GM19023 (cell line): ENCODE results near the gene GRIK5.
"Not testable (repeated sequence)": the region's sequence is repeated elsewhere in the genome, so short reads cannot be mapped to it uniquely, and the experiment has no call there.

Source experiments
- ATAC-seq: cut with Tn5 transposase; IDR thresholded peaks from one replicate; pipeline ENCODE4 v1.9.1; 2021; ENCODE audit warnings: mild to moderate bottlenecking, moderate library complexity; ENCODE audit not compliant: unreplicated experiment

GRIK5 gene

GRCh38 chr19:41991925-41992569 lies 78.0 kb downstream of the GRIK5 start:
- ATAC-seq, result not testable (repeated sequence)

- no peak for ATAC-seq
These were observed 79.0 kb downstream of the GRIK5 start for GRCh38 chr19:41991025-41991424.

- no peak for ATAC-seq
These were observed 79.4 kb downstream of the GRIK5 start for GRCh38 chr19:41990615-41991014.

- no peak for ATAC-seq
These were observed 80.0 kb downstream of the GRIK5 start for GRCh38 chr19:41990028-41990427.

DNA sequence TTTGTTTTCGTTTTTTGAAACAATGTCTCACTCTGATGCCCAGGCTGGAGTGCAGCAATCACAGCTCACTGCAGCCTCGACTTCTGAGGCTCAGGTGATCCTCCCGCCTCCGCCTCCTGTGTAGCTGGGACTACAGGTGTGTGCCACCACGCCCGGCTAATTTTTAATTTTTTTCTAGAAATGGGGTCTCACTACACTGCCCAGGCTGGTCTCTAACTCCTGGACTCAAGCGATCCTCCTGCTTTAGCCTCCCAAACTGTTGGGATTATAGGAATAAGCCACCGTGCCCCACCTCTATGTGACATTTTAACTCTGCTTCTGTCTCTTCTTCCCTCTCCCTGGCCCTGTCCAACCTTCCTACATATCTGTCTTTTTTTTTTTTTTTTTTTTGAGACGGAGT lies 81.1 kb downstream of the GRIK5 start:
- no peak for ATAC-seq

DNA sequence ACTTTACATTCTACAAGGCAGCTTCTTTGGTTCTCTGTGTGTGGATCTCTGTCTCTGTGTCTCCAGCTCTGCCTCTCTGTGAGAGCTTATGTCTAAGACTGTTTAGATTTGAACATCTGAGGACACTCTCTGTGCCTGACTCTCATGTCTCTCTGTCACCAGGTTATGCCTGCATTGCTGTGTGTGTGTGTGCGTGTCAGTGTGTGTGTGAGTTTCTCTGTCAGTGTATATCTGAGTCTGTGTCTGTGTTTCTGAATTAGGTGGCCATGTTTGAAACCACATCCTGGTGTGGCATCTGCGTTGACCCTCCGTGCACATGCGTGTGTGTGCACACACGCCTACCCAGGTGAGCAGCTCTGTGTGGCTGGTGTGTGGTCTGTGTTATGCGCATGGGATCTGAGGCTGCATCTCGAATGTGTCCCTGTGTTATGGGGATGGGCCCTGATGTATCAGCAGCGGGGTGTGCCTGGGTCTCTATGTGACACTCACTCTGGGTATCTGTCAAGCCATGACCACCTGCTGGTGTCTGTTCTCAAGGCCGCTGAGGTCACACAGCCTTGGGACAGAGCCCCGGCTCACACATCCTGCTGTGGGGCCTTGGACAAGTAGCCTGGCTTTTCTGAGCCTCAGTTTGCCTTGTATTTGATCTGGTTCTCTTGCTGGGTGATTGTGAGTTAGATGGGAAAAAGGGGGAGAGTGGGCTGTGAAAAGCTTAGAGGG lies 82.7 kb downstream of the GRIK5 start:
- no peak for ATAC-seq

DNA sequence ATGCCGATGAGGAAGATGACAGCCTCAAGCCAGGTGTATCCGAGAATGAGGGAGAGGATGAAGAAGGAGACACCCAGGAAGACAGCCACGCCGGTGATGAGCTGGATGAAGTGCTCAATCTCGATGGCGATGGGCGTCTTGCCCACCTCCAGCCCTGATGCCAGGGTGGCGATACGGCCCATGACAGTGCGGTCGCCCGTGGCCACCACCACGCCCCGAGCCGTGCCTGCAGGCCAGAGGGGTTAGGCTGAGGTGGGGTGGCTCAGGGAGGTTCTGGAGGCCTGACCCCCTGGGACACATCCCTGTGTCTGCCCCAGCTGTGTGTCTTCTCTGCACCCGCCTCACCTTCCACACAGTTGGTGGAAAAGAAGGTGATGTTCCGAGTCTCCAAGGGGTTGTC lies 85.0 kb downstream of the GRIK5 start:
- no peak for ATAC-seq

DNA sequence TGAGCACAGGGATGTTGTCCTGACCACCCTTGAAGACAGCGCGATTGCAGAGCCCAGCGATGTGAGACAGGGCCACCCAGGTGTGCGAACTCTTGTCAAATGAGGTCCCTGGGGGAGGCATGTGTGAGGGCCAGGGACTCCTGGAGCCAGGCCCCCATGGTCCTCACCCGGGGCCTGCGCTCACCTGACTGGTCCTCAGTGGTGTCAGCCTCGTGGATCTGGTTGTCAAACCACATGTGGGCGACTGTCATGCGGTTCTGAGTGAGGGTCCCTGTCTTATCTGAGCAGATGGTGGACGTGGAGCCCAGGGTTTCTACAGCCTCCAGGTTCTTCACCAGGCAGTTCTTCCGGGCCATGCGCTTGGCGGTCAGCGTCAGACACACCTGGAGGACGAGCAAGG lies 88.3 kb downstream of the GRIK5 start:
- no peak for ATAC-seq

- no peak for ATAC-seq
These were observed 91.5 kb downstream of the GRIK5 start for GRCh38 chr19:41978470-41978869.

GRCh38 chr19:41977916-41978315 lies 92.1 kb downstream of the GRIK5 start:
- no peak for ATAC-seq

GRCh38 chr19:41974652-41975051 lies 95.4 kb downstream of the GRIK5 start:
- ATAC-seq, result no peak

GRCh38 chr19:41971363-41971762 lies 98.6 kb downstream of the GRIK5 start:
- no peak for ATAC-seq

- no peak for ATAC-seq
These were observed 100.1 kb downstream of the GRIK5 start for GRCh38 chr19:41969772-41970458.

DNA sequence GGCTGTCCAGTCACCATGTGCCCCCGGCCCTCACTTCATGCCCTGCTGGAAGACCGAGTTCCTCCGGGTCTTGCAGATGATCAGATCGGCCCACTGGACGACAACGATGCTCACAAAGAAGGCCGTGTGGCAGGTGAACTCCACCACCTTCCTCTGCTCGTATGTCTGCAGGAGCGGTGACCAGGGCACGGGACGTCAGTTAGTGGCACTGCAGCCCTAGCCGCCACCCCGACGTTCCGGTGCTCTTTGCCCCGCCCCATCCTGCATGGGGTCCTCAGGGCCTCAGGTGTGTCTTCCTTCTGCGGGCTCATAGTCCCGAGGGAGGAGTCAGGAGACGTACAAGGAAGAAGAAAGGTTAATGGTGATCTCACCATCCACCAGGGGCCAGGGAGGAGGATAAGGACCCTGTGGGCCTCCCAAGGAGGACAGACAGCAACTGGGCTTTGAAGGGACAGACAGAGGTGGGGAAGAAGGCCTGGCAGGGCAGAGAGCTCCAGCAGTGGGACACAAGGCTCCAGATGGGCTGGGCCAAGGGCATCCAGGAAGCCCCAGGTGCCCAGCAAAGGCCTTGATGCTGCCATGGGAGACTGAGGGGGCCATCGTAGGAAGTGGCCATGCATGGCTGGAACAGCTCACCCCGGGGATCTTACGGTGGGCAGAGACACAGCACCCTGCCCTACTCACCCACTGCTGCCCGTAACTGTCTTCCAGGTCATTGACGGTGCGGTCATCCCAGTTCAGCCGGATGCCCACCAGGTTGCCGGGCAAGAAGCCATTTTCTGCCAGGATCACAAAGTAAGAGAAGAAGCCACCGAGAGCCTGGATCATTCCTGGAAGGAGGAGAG lies 101.0 kb downstream of the GRIK5 start:
- no peak for ATAC-seq

DNA sequence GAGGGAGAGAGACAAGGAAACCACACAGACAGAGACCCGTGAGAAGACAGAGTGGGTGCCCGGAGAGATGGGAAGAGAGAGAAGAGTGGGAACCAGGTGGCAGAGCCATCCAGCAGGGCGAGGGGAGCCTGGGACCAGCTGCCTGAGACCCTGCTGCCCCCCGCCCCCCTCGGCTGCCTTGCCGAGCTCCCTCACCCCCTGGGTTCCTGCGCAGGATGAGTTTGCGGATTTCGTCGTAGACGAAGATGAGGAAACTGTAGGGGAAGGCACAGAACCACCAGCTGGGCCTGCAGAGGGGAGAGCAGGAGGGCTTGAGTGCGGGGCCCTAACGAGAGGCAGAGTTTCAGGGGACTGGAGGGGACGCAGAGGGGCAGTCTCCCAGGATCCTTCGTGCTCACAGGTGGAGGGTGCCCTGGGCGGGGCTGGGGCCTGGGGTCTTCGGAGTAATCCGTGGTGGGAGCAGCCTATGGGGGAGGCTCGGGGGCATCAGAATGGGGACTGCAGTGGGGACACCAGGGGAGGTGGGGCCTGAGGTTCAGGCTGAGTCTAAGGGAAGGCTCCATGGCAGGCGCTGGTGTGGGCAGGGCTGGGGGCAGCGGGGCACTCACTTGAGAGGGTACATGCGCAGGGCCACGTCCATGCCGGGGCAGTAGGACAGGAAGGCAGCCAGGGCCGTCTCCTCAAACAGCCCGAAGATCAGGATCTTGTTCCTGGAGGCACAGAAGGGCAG lies 102.8 kb downstream of the GRIK5 start:
- ATAC-seq, result no peak

DNA sequence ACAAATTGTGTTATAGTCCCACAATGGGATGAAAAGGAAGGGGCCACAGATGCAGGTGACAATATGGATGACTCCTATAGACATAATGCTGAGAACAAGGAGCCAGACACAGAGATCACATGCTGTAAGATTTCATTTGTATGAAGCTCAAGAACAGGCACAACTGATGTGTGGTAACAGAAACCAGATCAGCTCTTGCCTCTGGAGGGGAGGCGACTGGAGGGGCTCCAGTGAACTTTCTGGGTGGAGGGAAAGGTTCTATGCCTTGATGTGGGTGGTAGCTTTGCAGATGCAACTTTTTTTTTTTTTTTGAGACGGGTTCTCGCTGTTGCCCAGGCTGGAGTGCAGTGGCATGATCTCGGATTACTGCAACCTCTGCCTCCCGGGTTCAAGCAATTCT lies 104.9 kb downstream of the GRIK5 start:
- ATAC-seq, result no peak

- ATAC-seq, result no peak
These were observed 109.0 kb downstream of the GRIK5 start for GRCh38 chr19:41960973-41961372.

- ATAC-seq, result peak; percentile 84
These were observed 110.7 kb downstream of the GRIK5 start, which contains the start of gene RABAC1 for GRCh38 chr19:41959056-41960053. TSS of gene RABAC1 (minus strand) at chr19:41959321. CDS start at chr19:41959292, 29 bp downstream.

GRCh38 chr19:41958367-41959055 lies 111.5 kb downstream of the GRIK5 start:
- ATAC-seq, result peak; percentile 67
